GM23338 (cell line): Measurements from ENCODE around the gene STRA8. TPM values are rescaled to one million over a fixed set of nuclear protein-coding genes. Genes with fewer than 3 reads are reported as not detected.

Experiments
- ATAC-seq: fragments of 200-7000 bp; cut with Tn5 transposase; 3 replicates; pipeline ENCODE4 v1.9.1; 2020
- DNase-seq: peaks from one replicate; pipeline ENCODE4 v3.0.0-alpha.2; 2015; ENCODE audit warnings: low spot score
- H2AFZ ChIP-seq: fragments of 200-600 bp; sonication (generic); 2 replicates; pipeline ENCODE4 v1.8.0; 2016; ENCODE audit warnings: antibody characterized with exemption, mild to moderate bottlenecking, moderate library complexity
- H3F3A ChIP-seq: fragments of 200-600 bp; sonication (generic); replicated peaks from 2 replicates; pipeline ENCODE4 v1.8.0; 2017; ENCODE audit warnings: antibody characterized with exemption, mixed run types, low read depth
- H3K27ac ChIP-seq: fragments of 200-600 bp; sonication (generic); 2 replicates; pipeline ENCODE4 v1.6.1; 2016; ENCODE audit warnings: low read depth
- H3K27me3 ChIP-seq: fragments of 200-600 bp; sonication (generic); 2 replicates; pipeline ENCODE4 v1.8.0; 2016; ENCODE audit warnings: mild to moderate bottlenecking, mixed run types, moderate library complexity; ENCODE audit not compliant: insufficient read depth
- H3K36me3 ChIP-seq: fragments of 200-600 bp; sonication (generic); 2 replicates; pipeline ENCODE4 v1.8.0; 2016; ENCODE audit warnings: mild to moderate bottlenecking; ENCODE audit not compliant: insufficient read depth
- H3K4me1 ChIP-seq: fragments of 200-600 bp; sonication (generic); 2 replicates; pipeline ENCODE4 v1.8.0; 2016; ENCODE audit warnings: mild to moderate bottlenecking, moderate library complexity; ENCODE audit not compliant: insufficient read depth
- H3K4me2 ChIP-seq: fragments of 200-600 bp; sonication (generic); 2 replicates; pipeline ENCODE4 v1.7.1; 2017; ENCODE audit warnings: mixed run types
- H3K4me3 ChIP-seq: fragments of 200-600 bp; sonication (generic); 2 replicates; pipeline ENCODE4 v1.6.1; 2016; ENCODE audit warnings: mixed run types
- H3K79me2 ChIP-seq: fragments of 200-600 bp; sonication (generic); replicated peaks from 2 replicates; pipeline ENCODE4 v1.8.0; 2017; ENCODE audit warnings: mild to moderate bottlenecking; ENCODE audit not compliant: insufficient read depth
- H3K9me2 ChIP-seq: fragments of 200-600 bp; sonication (generic); 2 replicates; pipeline ENCODE4 v1.8.0; 2017; ENCODE audit not compliant: insufficient read depth
- H4K20me1 ChIP-seq: fragments of 200-600 bp; sonication (generic); replicated peaks from 2 replicates; pipeline ENCODE4 v1.8.0; 2017; ENCODE audit warnings: mild to moderate bottlenecking; ENCODE audit not compliant: insufficient read depth
- H3K27ac Mint-ChIP-seq: 2 replicates; pipeline ENCODE4 v1.8.0; 2020; ENCODE audit warnings: inconsistent platforms, mild to moderate bottlenecking, moderate library complexity, mixed read lengths
- H3K27me3 Mint-ChIP-seq: 3 replicates; pipeline ENCODE4 v1.8.0; 2022; ENCODE audit warnings: low read depth, mild to moderate bottlenecking, moderate library complexity, mixed read lengths, inconsistent platforms; ENCODE audit not compliant: insufficient read depth, poor library complexity
- H3K36me3 Mint-ChIP-seq: 3 replicates; pipeline ENCODE4 v1.8.0; 2021; ENCODE audit warnings: low read depth, mild to moderate bottlenecking, inconsistent platforms, moderate library complexity, mixed read lengths
- H3K4me1 Mint-ChIP-seq: 3 replicates; pipeline ENCODE4 v1.8.0; 2020; ENCODE audit warnings: mild to moderate bottlenecking, inconsistent platforms, mixed read lengths
- H3K4me3 Mint-ChIP-seq: 3 replicates; pipeline ENCODE4 v1.8.0; 2021; ENCODE audit warnings: moderate library complexity, mild to moderate bottlenecking, inconsistent platforms, mixed read lengths
- H3K9me3 Mint-ChIP-seq: 3 replicates; pipeline ENCODE4 v1.8.0; 2020; ENCODE audit warnings: moderate library complexity, mild to moderate bottlenecking, inconsistent platforms, mixed read lengths
- CREB1 ChIP-seq: fragments of 250-450 bp; sonication (Bioruptor Pico); IDR thresholded peaks from 2 replicates; pipeline ENCODE4 v1.5.0; 2020; ENCODE audit warnings: low read depth, mild to moderate bottlenecking, moderate library complexity
- CTCF ChIP-seq, 2 experiments: fragments of 200-600 bp in 1 of 2; sonication (generic) in 1 of 2; conservative IDR thresholded peaks; 2 replicates each; pipeline versions ENCODE4 v1.5.1 to v1.6.1; 2016 to 2017; ENCODE audit warnings: antibody characterized with exemption in 2 of 2, low read depth in 2 of 2, mild to moderate bottlenecking in 2 of 2, moderate library complexity in 1 of 2
- EZH2 ChIP-seq: fragments of 200-600 bp; sonication (generic); IDR thresholded peaks from one replicate; pipeline ENCODE4 v1.8.0; 2017; ENCODE audit warnings: antibody characterized with exemption, mild to moderate bottlenecking, low read depth; ENCODE audit not compliant: unreplicated experiment
- EZH2phosphoT487 ChIP-seq: fragments of 200-600 bp; sonication (generic); IDR thresholded peaks from one replicate; pipeline ENCODE4 v1.8.1; 2018; ENCODE audit warnings: antibody characterized with exemption; ENCODE audit not compliant: unreplicated experiment
- NANOG ChIP-seq: IDR thresholded peaks from 2 replicates; pipeline ENCODE4 v1.6.1; 2016; ENCODE audit warnings: antibody characterized with exemption, borderline replicate concordance
- POLR2AphosphoS5 ChIP-seq: IDR thresholded peaks from 2 replicates; pipeline ENCODE4 v1.6.1; 2016; ENCODE audit warnings: antibody characterized with exemption, low read depth
- REST ChIP-seq: IDR thresholded peaks from one replicate; pipeline ENCODE4 v1.6.1; 2018; ENCODE audit warnings: antibody characterized with exemption; ENCODE audit not compliant: unreplicated experiment
- STAT1 ChIP-seq: IDR thresholded peaks from one replicate; pipeline ENCODE4 v1.6.1; 2016; ENCODE audit warnings: antibody characterized with exemption; ENCODE audit not compliant: unreplicated experiment
- ZNF114 ChIP-seq: fragments of 250-450 bp; sonication (Bioruptor Pico); IDR thresholded peaks from 2 replicates; pipeline ENCODE4 v1.5.0; 2020; ENCODE audit warnings: mild to moderate bottlenecking, moderate library complexity
- ZNF331 ChIP-seq: fragments of 250-450 bp; sonication (Bioruptor Pico); IDR thresholded peaks from 2 replicates; pipeline ENCODE4 v1.5.0; 2020; ENCODE audit warnings: low read depth, mild to moderate bottlenecking, moderate library complexity
- ZNF462 ChIP-seq: fragments of 250-450 bp; sonication (Bioruptor Pico); IDR thresholded peaks from 2 replicates; pipeline ENCODE4 v1.5.0; 2020; ENCODE audit warnings: mild to moderate bottlenecking, moderate library complexity
- polyA plus RNA-seq: library from polyadenylated mRNA; unstranded; fragments of >200 nt; fragmentation: Nextera tagmentation; extraction: Ambion mirVana; gene quantifications from 2 replicates; pipeline ENCODE4 v1.2.1, GENCODE V29; 2016
- total RNA-seq: library from RNA; depleted of rRNA; stranded (reverse); fragments of >200 nt; shearing (Covaris generic); gene quantifications from 2 replicates; pipeline ENCODE4 v1.2.3, GENCODE V29; 2014

STRA8 gene
- total and polyA plus RNA-seq, 2 experiments from 2014 or later: not detected

GRCh38 chr7:135190703-135191102 lies 42.9 kb upstream of the STRA8 start:
- TF ChIP-seq CREB1 (CRISPR knock-in tag): no peak
- TF ChIP-seq EZH2phosphoT487: no peak
- TF ChIP-seq ZNF114 (CRISPR knock-in tag): no peak
- TF ChIP-seq CTCF (conservative IDR thresholded peaks at IDR 0.05; ENCODE audit: low read depth in 2 of 2): no peak
- no peak for TF ChIP-seq ZNF331 (CRISPR knock-in tag)
- TF ChIP-seq NANOG: no peak
- TF ChIP-seq POLR2AphosphoS5: no peak
- no peak for TF ChIP-seq STAT1
- TF ChIP-seq REST: no peak
- TF ChIP-seq ZNF462 (CRISPR knock-in tag): no peak
- no peak for TF ChIP-seq EZH2
- Mint-ChIP-seq H3K9me3 (no peaks in the 10 kb centered on the region), H3K4me3 (no peak overlapping the region), H3K4me1 (no peaks in the 10 kb centered on the region), H3K36me3 (peaks cover 17% of the 10 kb centered on the region), H3K27me3 (peaks cover 3% of the 10 kb centered on the region), H3K27ac (no peak overlapping the region)
- no peak overlapping the region for H2AFZ ChIP-seq
- peaks cover 7% of the 10 kb centered on the region; the same call in 1 of the 2 replicates for H3K36me3 ChIP-seq
- H4K20me1 ChIP-seq: no peaks in the 10 kb centered on the region; the same call in 1 of the 2 replicates
- no peaks in the 10 kb centered on the region for H3K79me2 ChIP-seq
- no peaks in the 10 kb centered on the region for H3K27me3 ChIP-seq
- H3K4me2 ChIP-seq: no peak overlapping the region
- H3F3A ChIP-seq: no peaks in the 10 kb centered on the region
- ATAC-seq (no peak), DNase-seq (no peak)
- no peaks in the 10 kb centered on the region for H3K9me2 ChIP-seq
- H3K4me1 ChIP-seq: no peaks in the 10 kb centered on the region
- H3K27ac ChIP-seq: no peak overlapping the region
- H3K4me3 ChIP-seq: no peak overlapping the region
